MV-4-11 (cell line): ENCODE results near the gene AMIGO2.
"Not testable (repeated sequence)": the region's sequence is repeated elsewhere in the genome, so short reads cannot be mapped to it uniquely, and the experiment has no call there.

Source experiments
- DNase-seq: peaks from one replicate; lab custom pipeline; 2025; lab: John Stamatoyannopoulos, UW

AMIGO2 gene

GRCh38 chr12:47079468-47079980 lies at the start of gene AMIGO2, which contains the start of gene PCED1B:
Gene AMIGO2, minus strand, starts transcription at chr12:47079959. Its CDS starts 957 bp downstream, at chr12:47079002.
Gene PCED1B, plus strand, starts transcription at chr12:47079621. Its CDS starts 155,443 bp downstream, at chr12:47235064.
- DNase-seq = peak; percentile 23

GRCh38 chr12:47126246-47126645 lies 46.5 kb upstream of the AMIGO2 start:
- DNase-seq = no peak

- no peak for DNase-seq
These were observed 44.7 kb upstream of the AMIGO2 start for GRCh38 chr12:47124451-47124850.

- no peak for DNase-seq
These were observed 44.0 kb upstream of the AMIGO2 start for GRCh38 chr12:47123730-47124129.

- DNase-seq = no peak
These were observed 42.8 kb upstream of the AMIGO2 start for GRCh38 chr12:47122602-47123001.

- no peak for DNase-seq
These were observed 41.4 kb upstream of the AMIGO2 start for GRCh38 chr12:47121146-47121545.

GRCh38 chr12:47120736-47121135 lies 41.0 kb upstream of the AMIGO2 start:
- DNase-seq = no peak

GRCh38 chr12:47117305-47117704 lies 37.5 kb upstream of the AMIGO2 start:
- not testable (repeated sequence) for DNase-seq

- DNase-seq = no peak
These were observed 34.7 kb upstream of the AMIGO2 start for GRCh38 chr12:47114481-47114892.

GRCh38 chr12:47112679-47113078 lies 32.9 kb upstream of the AMIGO2 start:
- DNase-seq = no peak

GRCh38 chr12:47111854-47112253 lies 32.1 kb upstream of the AMIGO2 start:
- no peak for DNase-seq

GRCh38 chr12:47111392-47111778 lies 31.6 kb upstream of the AMIGO2 start:
- DNase-seq = peak; percentile 77

GRCh38 chr12:47110718-47111391 lies 31.1 kb upstream of the AMIGO2 start:
- DNase-seq = no peak

GRCh38 chr12:47110011-47110541 lies 30.3 kb upstream of the AMIGO2 start:
- DNase-seq = no peak

GRCh38 chr12:47107926-47108325 lies 28.2 kb upstream of the AMIGO2 start:
- no peak for DNase-seq

- no peak for DNase-seq
These were observed 27.7 kb upstream of the AMIGO2 start for GRCh38 chr12:47107446-47107845.

- DNase-seq = no peak
These were observed 26.3 kb upstream of the AMIGO2 start for GRCh38 chr12:47105914-47106674.

- DNase-seq = no peak
These were observed 23.3 kb upstream of the AMIGO2 start for GRCh38 chr12:47102845-47103651.

GRCh38 chr12:47102406-47102805 lies 22.6 kb upstream of the AMIGO2 start:
- no peak for DNase-seq

GRCh38 chr12:47100160-47100559 lies 20.4 kb upstream of the AMIGO2 start:
- DNase-seq = no peak

GRCh38 chr12:47099610-47100009 lies 19.9 kb upstream of the AMIGO2 start:
- no peak for DNase-seq

GRCh38 chr12:47098099-47098498 lies 18.3 kb upstream of the AMIGO2 start:
- no peak for DNase-seq
